Measurements from ENCODE around the gene KIF5A.

Gene KIF5A

DNA sequence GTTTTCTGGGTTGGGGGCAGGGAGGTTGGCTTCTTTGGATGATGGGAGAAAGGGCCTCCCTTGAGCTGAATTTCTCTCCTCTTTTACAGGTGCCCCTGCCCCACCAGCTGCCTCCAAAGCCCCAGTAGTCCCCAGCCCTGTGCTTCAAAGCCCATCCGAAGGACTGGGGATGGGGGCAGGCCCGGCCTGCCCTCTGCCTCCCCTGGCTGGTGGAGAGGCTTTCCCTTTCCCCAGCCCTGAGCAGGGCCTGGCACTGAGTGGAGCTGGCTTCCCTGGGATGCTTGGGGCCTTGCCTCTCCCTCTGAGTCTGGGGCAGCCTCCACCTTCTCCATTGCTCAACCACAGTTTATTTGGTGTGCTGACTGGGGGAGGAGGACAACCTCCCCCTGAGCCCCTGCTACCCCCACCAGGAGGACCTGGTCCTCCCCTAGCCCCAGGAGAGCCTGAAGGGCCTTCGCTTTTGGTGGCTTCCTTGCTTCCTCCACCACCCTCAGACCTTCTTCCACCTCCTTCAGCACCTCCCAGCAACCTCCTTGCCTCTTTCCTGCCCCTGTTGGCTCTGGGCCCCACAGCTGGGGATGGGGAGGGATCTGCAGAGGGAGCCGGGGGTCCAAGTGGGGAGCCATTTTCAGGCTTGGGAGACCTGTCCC is 23.2 kb upstream of the KIF5A start:
- H3K9ac ChIP-seq (ENCODE audit: low read length) = no peak overlapping the region
- TF ChIP-seq EZH2phosphoT487 (conservative IDR thresholded peaks at IDR 0.05; ENCODE audit: low read length) (no peak), CTCF (IDR thresholded peaks at IDR 0.05; ENCODE audit: insufficient read depth, low read length, poor library complexity, severe bottlenecking) (no peak)
- H3F3A ChIP-seq (ENCODE audit: insufficient read depth) = peaks cover 30% of the 10 kb centered on the region
- no peak overlapping the region for H2AFZ ChIP-seq (ENCODE audit: low read depth, low read length, severe bottlenecking)
- H3K4me3 ChIP-seq (ENCODE audit: insufficient read depth, low read length, poor library complexity, severe bottlenecking) = no peak overlapping the region
- peaks cover 12% of the 10 kb centered on the region for H3K79me2 ChIP-seq (ENCODE audit: insufficient read depth, low read length)
- no peaks in the 10 kb centered on the region for H3K27me3 ChIP-seq (ENCODE audit: low read length)
- no peaks in the 10 kb centered on the region for H3K9me3 ChIP-seq (ENCODE audit: insufficient read depth, low read length)
- no peak overlapping the region for H3K4me2 ChIP-seq (ENCODE audit: low read depth, low read length, poor library complexity, severe bottlenecking)
- H3K27ac ChIP-seq (ENCODE audit: low read depth, low read length) = no peak overlapping the region
- no peaks in the 10 kb centered on the region for H3K9me2 ChIP-seq (replicated peaks; ENCODE audit: insufficient read depth, low read length)
- H3K36me3 ChIP-seq (ENCODE audit: low read length) = no peaks in the 10 kb centered on the region; the same call in 1 of the 2 replicates
- H4K20me1 ChIP-seq (ENCODE audit: low read depth, low read length) = no peaks in the 10 kb centered on the region

DNA sequence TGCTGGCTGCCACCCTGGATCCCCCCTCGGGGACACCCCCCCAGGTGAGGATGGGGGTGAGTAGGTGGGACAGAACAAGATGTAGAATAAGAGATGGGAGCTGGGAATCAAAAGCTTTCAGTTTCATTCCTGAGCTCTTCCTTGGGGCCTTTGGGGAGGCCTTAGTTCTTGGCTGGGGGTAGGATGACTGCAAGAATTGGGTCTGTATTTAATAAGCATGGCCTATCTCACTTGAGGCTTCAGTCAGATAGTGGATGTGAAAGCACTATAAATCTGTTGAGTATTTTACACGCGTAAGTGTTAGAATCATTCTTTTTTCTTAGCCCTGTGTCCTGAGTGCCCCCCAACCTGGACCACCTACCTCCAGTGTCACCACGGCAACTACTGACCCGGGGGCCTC is 22.7 kb upstream of the KIF5A start:
- H3K4me3 ChIP-seq (ENCODE audit: insufficient read depth, low read length, poor library complexity, severe bottlenecking) = no peak overlapping the region
- no peaks in the 10 kb centered on the region; the same call in 1 of the 2 replicates for H3K36me3 ChIP-seq (ENCODE audit: low read length)
- no peak overlapping the region for H3K9ac ChIP-seq (ENCODE audit: low read length)
- H4K20me1 ChIP-seq (ENCODE audit: low read depth, low read length) = no peaks in the 10 kb centered on the region
- TF ChIP-seq EZH2phosphoT487 (conservative IDR thresholded peaks at IDR 0.05; ENCODE audit: low read length) (no peak), CTCF (IDR thresholded peaks at IDR 0.05; ENCODE audit: insufficient read depth, low read length, poor library complexity, severe bottlenecking) (no peak)
- H2AFZ ChIP-seq (ENCODE audit: low read depth, low read length, severe bottlenecking) = no peak overlapping the region
- H3F3A ChIP-seq (ENCODE audit: insufficient read depth) = peaks cover 24% of the 10 kb centered on the region
- H3K9me2 ChIP-seq (replicated peaks; ENCODE audit: insufficient read depth, low read length) = no peaks in the 10 kb centered on the region
- H3K27me3 ChIP-seq (ENCODE audit: low read length) = no peaks in the 10 kb centered on the region
- peaks cover 12% of the 10 kb centered on the region for H3K79me2 ChIP-seq (ENCODE audit: insufficient read depth, low read length)
- no peak overlapping the region for H3K4me2 ChIP-seq (ENCODE audit: low read depth, low read length, poor library complexity, severe bottlenecking)
- no peaks in the 10 kb centered on the region for H3K9me3 ChIP-seq (ENCODE audit: insufficient read depth, low read length)
- no peak overlapping the region for H3K27ac ChIP-seq (ENCODE audit: low read depth, low read length)

DNA sequence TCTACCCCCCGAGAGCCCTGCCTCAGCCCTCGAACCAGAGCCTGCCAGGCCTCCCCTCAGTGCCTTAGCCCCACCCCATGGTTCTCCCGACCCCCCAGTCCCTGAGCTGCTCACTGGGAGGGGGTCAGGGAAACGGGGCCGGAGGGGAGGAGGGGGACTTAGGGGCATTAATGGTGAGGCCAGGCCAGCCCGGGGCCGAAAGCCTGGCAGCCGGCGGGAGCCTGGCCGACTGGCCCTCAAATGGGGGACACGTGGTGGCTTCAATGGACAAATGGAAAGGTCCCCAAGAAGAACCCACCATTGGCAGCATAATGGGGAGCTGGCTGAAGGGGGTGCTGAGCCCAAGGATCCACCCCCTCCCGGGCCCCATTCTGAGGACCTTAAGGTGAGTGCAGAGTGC is 21.7 kb upstream of the KIF5A start:
- no peak overlapping the region for H3K4me2 ChIP-seq (ENCODE audit: low read depth, low read length, poor library complexity, severe bottlenecking)
- H4K20me1 ChIP-seq (ENCODE audit: low read depth, low read length) = no peaks in the 10 kb centered on the region
- H3K4me3 ChIP-seq (ENCODE audit: insufficient read depth, low read length, poor library complexity, severe bottlenecking) = no peak overlapping the region
- no peaks in the 10 kb centered on the region for H3K27me3 ChIP-seq (ENCODE audit: low read length)
- no peak overlapping the region for H3K9ac ChIP-seq (ENCODE audit: low read length)
- H3F3A ChIP-seq (ENCODE audit: insufficient read depth) = peaks cover 21% of the 10 kb centered on the region
- H3K9me3 ChIP-seq (ENCODE audit: insufficient read depth, low read length) = no peaks in the 10 kb centered on the region
- no peak overlapping the region for H2AFZ ChIP-seq (ENCODE audit: low read depth, low read length, severe bottlenecking)
- H3K36me3 ChIP-seq (ENCODE audit: low read length) = no peaks in the 10 kb centered on the region; the same call in 1 of the 2 replicates
- H3K79me2 ChIP-seq (ENCODE audit: insufficient read depth, low read length) = peaks cover 11% of the 10 kb centered on the region
- TF ChIP-seq EZH2phosphoT487 (conservative IDR thresholded peaks at IDR 0.05; ENCODE audit: low read length) (no peak), CTCF (IDR thresholded peaks at IDR 0.05; ENCODE audit: insufficient read depth, low read length, poor library complexity, severe bottlenecking) (no peak)
- H3K27ac ChIP-seq (ENCODE audit: low read depth, low read length) = no peak overlapping the region
- H3K9me2 ChIP-seq (replicated peaks; ENCODE audit: insufficient read depth, low read length) = no peaks in the 10 kb centered on the region

Measured in SU-DHL-6 (cell line).